SU-DHL-6 (cell line): ENCODE results near the gene RBM28.

Experiments
- H2AFZ ChIP-seq: fragments of 200-600 bp; sonication (generic); 2 replicates; pipeline ENCODE4 v1.6.1; 2014; ENCODE audit warnings: low read depth, mild to moderate bottlenecking, moderate library complexity, mixed read lengths, antibody characterized with exemption, low read length; ENCODE audit not compliant: severe bottlenecking
- H3F3A ChIP-seq: fragments of 200-600 bp; shearing (Covaris generic); 2 replicates; pipeline ENCODE4 v1.6.0; 2016; ENCODE audit warnings: antibody characterized with exemption, mild to moderate bottlenecking; ENCODE audit not compliant: insufficient read depth
- H3K27ac ChIP-seq: fragments of 200-600 bp; sonication (generic); 2 replicates; pipeline ENCODE4 v1.5.1; 2016; ENCODE audit warnings: low read depth, mild to moderate bottlenecking, low read length, moderate library complexity, mixed read lengths
- H3K27me3 ChIP-seq: fragments of 200-600 bp; sonication (generic), shearing (Covaris generic); 2 replicates; pipeline ENCODE4 v1.6.0; 2014; ENCODE audit warnings: mild to moderate bottlenecking, low read length
- H3K36me3 ChIP-seq: fragments of 200-600 bp; sonication (generic); 2 replicates; pipeline ENCODE4 v1.6.1; 2014; ENCODE audit warnings: mild to moderate bottlenecking, low read length, mixed read lengths
- H3K4me2 ChIP-seq: fragments of 300-600, 200-600 bp; shearing (Covaris generic), sonication (generic); 2 replicates; pipeline ENCODE4 v1.6.0; 2014; ENCODE audit warnings: low read length, low read depth, mild to moderate bottlenecking; ENCODE audit not compliant: poor library complexity, severe bottlenecking
- H3K4me3 ChIP-seq: fragments of 200-600 bp; sonication (generic); 2 replicates; pipeline ENCODE4 v1.5.1; 2014; ENCODE audit warnings: antibody characterized with exemption, low read length, mild to moderate bottlenecking, mixed read lengths; ENCODE audit not compliant: insufficient read depth, poor library complexity, severe bottlenecking
- H3K79me2 ChIP-seq: fragments of 200-600 bp; sonication (generic); 2 replicates; pipeline ENCODE4 v1.6.1; 2014; ENCODE audit warnings: mild to moderate bottlenecking, low read length, moderate library complexity; ENCODE audit not compliant: insufficient read depth
- H3K9ac ChIP-seq: fragments of 200-600 bp; sonication (generic); 2 replicates; pipeline ENCODE4 v1.7.0; 2014; ENCODE audit warnings: mild to moderate bottlenecking, low read length
- H3K9me2 ChIP-seq: fragments of 200-600 bp; sonication (generic); replicated peaks from 2 replicates; pipeline ENCODE4 v1.6.1; 2014; ENCODE audit warnings: low read length; ENCODE audit not compliant: insufficient read depth
- H3K9me3 ChIP-seq: fragments of 200-600 bp; sonication (generic); 2 replicates; pipeline ENCODE4 v1.6.1; 2014; ENCODE audit warnings: low read length, mixed read lengths; ENCODE audit not compliant: insufficient read depth
- H4K20me1 ChIP-seq: fragments of 200-600 bp; sonication (generic); 2 replicates; pipeline ENCODE4 v1.6.1; 2014; ENCODE audit warnings: low read depth, mild to moderate bottlenecking, antibody characterized with exemption, low read length, moderate library complexity, mixed read lengths
- CTCF ChIP-seq: fragments of 200-600 bp; sonication (generic); IDR thresholded peaks from one replicate; pipeline ENCODE4 v1.5.1; 2017; ENCODE audit warnings: antibody characterized with exemption, mild to moderate bottlenecking, low read length, moderate library complexity; ENCODE audit not compliant: insufficient read depth, poor library complexity, severe bottlenecking
- EZH2phosphoT487 ChIP-seq: fragments of 200-600 bp; sonication (generic), shearing (Covaris generic); conservative IDR thresholded peaks from 2 replicates; pipeline ENCODE4 v1.6.1; 2018; ENCODE audit warnings: mild to moderate bottlenecking, antibody characterized with exemption, low read length, moderate library complexity, mixed read lengths

Gene RBM28

GRCh38 chr7:128323040-128323439 lies 20.7 kb downstream of the RBM28 start:
- no peak overlapping the region for H3K4me3 ChIP-seq
- peaks cover 28% of the 10 kb centered on the region for H3K36me3 ChIP-seq
- no peak overlapping the region for H3K27ac ChIP-seq
- H3F3A ChIP-seq: 0 out of 2 replicates have a peak, but pooled peaks cover 4% of the 10 kb centered on the region
- no peaks in the 10 kb centered on the region for H4K20me1 ChIP-seq
- no peak overlapping the region for H3K9ac ChIP-seq
- H3K4me2 ChIP-seq: no peak overlapping the region
- no peak overlapping the region for H2AFZ ChIP-seq
- TF ChIP-seq EZH2phosphoT487 (no peak), CTCF (no peak)
- H3K79me2 ChIP-seq: no peaks in the 10 kb centered on the region
- no peaks in the 10 kb centered on the region for H3K9me2 ChIP-seq
- no peaks in the 10 kb centered on the region for H3K9me3 ChIP-seq
- no peaks in the 10 kb centered on the region for H3K27me3 ChIP-seq

- no peak overlapping the region for H3K27ac ChIP-seq
- H3K27me3 ChIP-seq: no peaks in the 10 kb centered on the region
- H3K9me3 ChIP-seq: no peaks in the 10 kb centered on the region
- H3K4me2 ChIP-seq: no peak overlapping the region
- H3K4me3 ChIP-seq: no peak overlapping the region
- H3K79me2 ChIP-seq: no peaks in the 10 kb centered on the region
- TF ChIP-seq CTCF (no peak), EZH2phosphoT487 (no peak)
- H3K36me3 ChIP-seq: peaks cover 30% of the 10 kb centered on the region
- H2AFZ ChIP-seq: no peak overlapping the region
- H3F3A ChIP-seq: 0 out of 2 replicates have a peak, but pooled peaks cover 4% of the 10 kb centered on the region
- H3K9ac ChIP-seq: no peak overlapping the region
- no peaks in the 10 kb centered on the region for H3K9me2 ChIP-seq
- H4K20me1 ChIP-seq: no peaks in the 10 kb centered on the region
Measured at GRCh38 chr7:128322040-128322643, 21.6 kb downstream of the RBM28 start.

GRCh38 chr7:128321044-128321422 lies 22.7 kb downstream of the RBM28 start:
- TF ChIP-seq EZH2phosphoT487: no peak
- TF ChIP-seq CTCF: no peak
- H3K9ac ChIP-seq: no peak overlapping the region
- H3K4me3 ChIP-seq: no peak overlapping the region
- no peaks in the 10 kb centered on the region for H3K9me3 ChIP-seq
- H3K36me3 ChIP-seq: peaks cover 33% of the 10 kb centered on the region
- H3F3A ChIP-seq: 0 out of 2 replicates have a peak, but pooled peaks cover 4% of the 10 kb centered on the region
- H3K9me2 ChIP-seq: no peaks in the 10 kb centered on the region
- no peaks in the 10 kb centered on the region for H4K20me1 ChIP-seq
- no peaks in the 10 kb centered on the region for H3K27me3 ChIP-seq
- H2AFZ ChIP-seq: no peak overlapping the region
- H3K4me2 ChIP-seq: no peak overlapping the region
- H3K79me2 ChIP-seq: no peaks in the 10 kb centered on the region
- no peak overlapping the region for H3K27ac ChIP-seq
